Iris pigment epithelial cell (primary cell): Measurements from ENCODE around the gene CEP63.

Experiments
- DNase-seq: peaks from one replicate; pipeline ENCODE4 v3.0.0-alpha.2; 2011; ENCODE audit warnings: low read depth

Gene CEP63

GRCh38 chr3:134485718-134486576 is at the start of gene CEP63, which contains the start of gene ANAPC13:
CEP63 (plus strand) TSS chr3:134486057; CDS start chr3:134495321, 9,264 bp downstream.
ANAPC13 (minus strand) TSS chr3:134485985; CDS start chr3:134482904, 3,081 bp downstream.
- peak; percentile 99 for DNase-seq

- no peak for DNase-seq
Observed at GRCh38 chr3:134437211-134437752, 48.6 kb upstream of the CEP63 start.

GRCh38 chr3:134441321-134441720 is 44.5 kb upstream of the CEP63 start:
- DNase-seq = no peak

- no peak for DNase-seq
Observed at GRCh38 chr3:134441821-134442220, 44.0 kb upstream of the CEP63 start.

GRCh38 chr3:134445095-134445494 is 40.8 kb upstream of the CEP63 start:
- DNase-seq = no peak

- DNase-seq = peak; percentile 84
Observed at GRCh38 chr3:134445636-134446035, 40.2 kb upstream of the CEP63 start.

- DNase-seq = peak; percentile 53
Observed at GRCh38 chr3:134446800-134447199, 39.1 kb upstream of the CEP63 start.

- no peak for DNase-seq
Observed at GRCh38 chr3:134447351-134447750, 38.5 kb upstream of the CEP63 start.

- DNase-seq = no peak
Observed at GRCh38 chr3:134448664-134449063, 37.2 kb upstream of the CEP63 start.

GRCh38 chr3:134449277-134449676 is 36.6 kb upstream of the CEP63 start:
- peak; percentile 58 for DNase-seq

GRCh38 chr3:134449951-134450350 is 35.9 kb upstream of the CEP63 start:
- no peak for DNase-seq

GRCh38 chr3:134453631-134454030 is 32.2 kb upstream of the CEP63 start:
- no peak for DNase-seq

GRCh38 chr3:134457376-134458074 is 28.3 kb upstream of the CEP63 start:
- DNase-seq = no peak

GRCh38 chr3:134458406-134458945 is 27.4 kb upstream of the CEP63 start:
- DNase-seq = no peak

GRCh38 chr3:134459562-134459961 is 26.3 kb upstream of the CEP63 start:
- no peak for DNase-seq

GRCh38 chr3:134460965-134461364 is 24.9 kb upstream of the CEP63 start:
- DNase-seq = peak; percentile 89

GRCh38 chr3:134462331-134462941 is 23.4 kb upstream of the CEP63 start:
- peak; percentile 75 for DNase-seq

- DNase-seq = no peak
Observed at GRCh38 chr3:134463676-134464063, 22.2 kb upstream of the CEP63 start.

GRCh38 chr3:134464064-134464688 is 21.7 kb upstream of the CEP63 start:
- peak; percentile 90 for DNase-seq

- DNase-seq = no peak
Observed at GRCh38 chr3:134464689-134465365, 21.0 kb upstream of the CEP63 start.

- no peak for DNase-seq
Observed at GRCh38 chr3:134466331-134466730, 19.5 kb upstream of the CEP63 start.
